ENCODE results near the gene C7orf57. TPM values are rescaled to one million over a fixed set of nuclear protein-coding genes. Genes with fewer than 3 reads are reported as not detected.

The C7orf57 gene
- total and polyA plus RNA-seq, 4 donors = 1.6 to 14.5 (median 5.8) TPM

GRCh38 chr7:47990592-47990991 lies 44.8 kb upstream of the C7orf57 start:
- no peak for TF ChIP-seq CTCF (IDR thresholded peaks at IDR 0.05; ENCODE audit: control extremely low read depth, extremely low read depth)
- Histone ChIP-seq H3K27me3 (ENCODE audit: control insufficient read depth in 3 of 3, insufficient read depth in 3 of 3, low read length in 2 of 3) (no peaks in the 10 kb centered on the region), H3K4me1 (ENCODE audit: control insufficient read depth in 5 of 5, insufficient read depth in 5 of 5, low read length in 5 of 5) (peaks cover 0 to 2% (median 0%) of the 10 kb centered on the region in 5 donors), H3K9ac (ENCODE audit: insufficient read depth in 1 of 2, low read length in 2 of 2) (no peak overlapping the region), H3K4me3 (no peak overlapping the region), H3K9me3 (ENCODE audit: control insufficient read depth in 4 of 4, insufficient read depth in 3 of 4, low read length in 3 of 4) (peaks cover 0 to 1% (median 0%) of the 10 kb centered on the region in 4 donors), H3K36me3 (ENCODE audit: control insufficient read depth in 4 of 4, insufficient read depth in 4 of 4, low read length in 4 of 4) (no peaks in the 10 kb centered on the region), H3K27ac (ENCODE audit: low read depth in 1 of 2, low read length in 1 of 2) (no peak overlapping the region)
- ATAC-seq (ENCODE audit: insufficient read depth, low FRiP score) = no peak
- no peak for DNase-seq
- 95 to 98% methylated on average over 5 of the region's 5 CpGs for WGBS, 2 donors

GRCh38 chr7:47991270-47991669 lies 44.1 kb upstream of the C7orf57 start:
- Histone ChIP-seq H3K9me3 (ENCODE audit: control insufficient read depth in 4 of 4, insufficient read depth in 3 of 4, low read length in 3 of 4) (peaks cover 0 to 1% (median 0%) of the 10 kb centered on the region in 4 donors), H3K27ac (ENCODE audit: low read depth in 1 of 2, low read length in 1 of 2) (no peak overlapping the region), H3K4me1 (ENCODE audit: control insufficient read depth in 5 of 5, insufficient read depth in 5 of 5, low read length in 5 of 5) (peaks cover 0 to 2% (median 0%) of the 10 kb centered on the region in 5 donors), H3K36me3 (ENCODE audit: control insufficient read depth in 4 of 4, insufficient read depth in 4 of 4, low read length in 4 of 4) (no peaks in the 10 kb centered on the region), H3K27me3 (ENCODE audit: control insufficient read depth in 3 of 3, insufficient read depth in 3 of 3, low read length in 2 of 3) (no peaks in the 10 kb centered on the region), H3K4me3 (no peak overlapping the region), H3K9ac (ENCODE audit: insufficient read depth in 1 of 2, low read length in 2 of 2) (no peak overlapping the region)
- ATAC-seq (ENCODE audit: insufficient read depth, low FRiP score) (no peak), DNase-seq (no peak)
- 87 to 97% methylated on average over 1 of the region's 1 CpG for WGBS, 2 donors
- no peak for TF ChIP-seq CTCF (IDR thresholded peaks at IDR 0.05; ENCODE audit: control extremely low read depth, extremely low read depth)

- DNase-seq (peak; percentile 86 to 88 (median 87)), ATAC-seq (ENCODE audit: insufficient read depth, low FRiP score) (peak; percentile 94)
- Histone ChIP-seq H3K27ac (ENCODE audit: low read depth in 1 of 2, low read length in 1 of 2) (peak overlapping the region in 1 of 2 donors; percentile 46), H3K4me1 (ENCODE audit: control insufficient read depth in 5 of 5, insufficient read depth in 5 of 5, low read length in 5 of 5) (peaks cover 0 to 2% (median 0%) of the 10 kb centered on the region in 5 donors), H3K9me3 (ENCODE audit: control insufficient read depth in 4 of 4, insufficient read depth in 3 of 4, low read length in 3 of 4) (peaks cover 0 to 1% (median 0%) of the 10 kb centered on the region in 4 donors), H3K9ac (ENCODE audit: insufficient read depth in 1 of 2, low read length in 2 of 2) (no peak overlapping the region), H3K4me3 (peak overlapping the region; percentile 34), H3K27me3 (ENCODE audit: control insufficient read depth in 3 of 3, insufficient read depth in 3 of 3, low read length in 2 of 3) (no peaks in the 10 kb centered on the region), H3K36me3 (ENCODE audit: control insufficient read depth in 4 of 4, insufficient read depth in 4 of 4, low read length in 4 of 4) (no peaks in the 10 kb centered on the region)
- TF ChIP-seq CTCF (IDR thresholded peaks at IDR 0.05; ENCODE audit: control extremely low read depth, extremely low read depth) = peak; percentile 34
- 3 to 4% methylated on average over 26 of the region's 26 CpGs for WGBS, 2 donors
Measured at GRCh38 chr7:47991741-47992311, 43.5 kb upstream of the C7orf57 start.

GRCh38 chr7:47992446-47992845 lies 42.9 kb upstream of the C7orf57 start:
- Histone ChIP-seq H3K27me3 (ENCODE audit: control insufficient read depth in 3 of 3, insufficient read depth in 3 of 3, low read length in 2 of 3) (no peaks in the 10 kb centered on the region), H3K27ac (ENCODE audit: low read depth in 1 of 2, low read length in 1 of 2) (no peak overlapping the region), H3K9me3 (ENCODE audit: control insufficient read depth in 4 of 4, insufficient read depth in 3 of 4, low read length in 3 of 4) (peaks cover 0 to 1% (median 0%) of the 10 kb centered on the region in 4 donors), H3K36me3 (ENCODE audit: control insufficient read depth in 4 of 4, insufficient read depth in 4 of 4, low read length in 4 of 4) (no peaks in the 10 kb centered on the region), H3K4me3 (no peak overlapping the region), H3K9ac (ENCODE audit: insufficient read depth in 1 of 2, low read length in 2 of 2) (no peak overlapping the region), H3K4me1 (ENCODE audit: control insufficient read depth in 5 of 5, insufficient read depth in 5 of 5, low read length in 5 of 5) (peaks cover 0 to 2% (median 0%) of the 10 kb centered on the region in 5 donors)
- DNase-seq (no peak), ATAC-seq (ENCODE audit: insufficient read depth, low FRiP score) (no peak)
- TF ChIP-seq CTCF (IDR thresholded peaks at IDR 0.05; ENCODE audit: control extremely low read depth, extremely low read depth) = no peak
- whole genome bisulfite sequencing, 2 donors = 72 to 77% methylated on average over 3 of the region's 3 CpGs

All from lung (tissue), 12 donors.